ENCODE results near the gene ESR1.

- TF ChIP-seq POLR2A (IDR thresholded peaks at IDR 0.05) = no peak
- TF ChIP-seq CTCF (IDR thresholded peaks at IDR 0.05) = no peak
These were observed 340.9 kb downstream of the ESR1 start for GRCh38 chr6:152148412-152148811.

Measured in right lobe of liver (tissue), 4 donors.